PFSK-1 (cell line): Measurements from ENCODE around the gene GPR26.

ENCODE experiments used
- POLR2AphosphoS5 ChIP-seq: IDR thresholded peaks from 2 replicates; pipeline ENCODE4 v1.6.1; 2012; ENCODE audit warnings: low read depth, mild to moderate bottlenecking, control low read depth, low read length, moderate library complexity
- REST ChIP-seq, 2 experiments: IDR thresholded peaks; 2 replicates each; pipeline versions ENCODE4 v1.6.1 to v1.8.0; 2011 to 2012; ENCODE audit warnings: low read depth in 2 of 2, low read length in 2 of 2, control low read depth in 1 of 2, inconsistent platforms in 1 of 2, mild to moderate bottlenecking in 1 of 2, moderate library complexity in 1 of 2; ENCODE audit not compliant: insufficient read depth in 1 of 2
- TAF1 ChIP-seq: IDR thresholded peaks from 2 replicates; pipeline ENCODE4 v1.6.1; 2012; ENCODE audit warnings: low read length, control low read depth, borderline replicate concordance; ENCODE audit not compliant: insufficient read depth

DNA sequence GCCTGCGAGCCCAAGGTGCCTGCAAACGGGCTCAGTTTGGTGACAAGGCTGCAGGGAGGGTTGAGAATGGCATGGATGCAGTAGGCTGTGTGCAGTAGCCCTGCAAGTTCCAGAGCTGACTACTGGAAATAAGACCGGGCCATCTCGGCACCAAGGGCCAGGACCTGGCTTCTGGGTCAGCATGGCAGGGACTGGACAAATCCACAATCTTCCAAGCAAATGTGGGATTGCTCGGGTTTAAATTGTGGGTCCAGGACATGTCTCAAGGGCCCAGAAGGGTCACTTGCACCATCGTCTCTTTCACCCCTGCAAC is 78.0 kb downstream of the GPR26 start:
- TF ChIP-seq REST (IDR thresholded peaks at IDR 0.05; ENCODE audit: insufficient read depth in 1 of 2, low read depth in 2 of 2, low read length in 2 of 2) (no peak), POLR2AphosphoS5 (no peak), TAF1 (no peak)
